ENCODE results near the gene PGLYRP1. TPM values are rescaled to one million over a fixed set of nuclear protein-coding genes. Genes with fewer than 3 reads are reported as not detected.

Gene PGLYRP1
- total RNA-seq, 4 donors from 2014 or later: not detected

GRCh38 chr19:46014941-46015686, 7.7 kb downstream of the PGLYRP1 start:
- no peak for TF ChIP-seq CTCF (IDR thresholded peaks at IDR 0.05; ENCODE audit: low read depth)

GRCh38 chr19:46014534-46014933, 8.3 kb downstream of the PGLYRP1 start:
- no peak for TF ChIP-seq CTCF (IDR thresholded peaks at IDR 0.05; ENCODE audit: low read depth)

- TF ChIP-seq CTCF (IDR thresholded peaks at IDR 0.05; ENCODE audit: low read depth): no peak
These were observed 13.0 kb downstream of the PGLYRP1 start for GRCh38 chr19:46009530-46010510.

GRCh38 chr19:46006411-46006810, 16.4 kb downstream of the PGLYRP1 start:
- no peak for TF ChIP-seq CTCF (IDR thresholded peaks at IDR 0.05; ENCODE audit: low read depth)

GRCh38 chr19:46002678-46003275, 20.1 kb downstream of the PGLYRP1 start:
- TF ChIP-seq CTCF (IDR thresholded peaks at IDR 0.05; ENCODE audit: low read depth): no peak

GRCh38 chr19:46000491-46001246, 22.2 kb downstream of the PGLYRP1 start:
- TF ChIP-seq CTCF (IDR thresholded peaks at IDR 0.05; ENCODE audit: low read depth): no peak
